Measurements from ENCODE around the gene NKX1-2. TPM values are rescaled to one million over a fixed set of nuclear protein-coding genes. Genes with fewer than 3 reads are reported as not detected.

The NKX1-2 gene
- total and polyA plus RNA-seq, 2 of the 8 experiments (the other 6 are each of a cell fraction or from before 2014, with no cell fraction given): 12.7 to 34.9 TPM

DNA sequence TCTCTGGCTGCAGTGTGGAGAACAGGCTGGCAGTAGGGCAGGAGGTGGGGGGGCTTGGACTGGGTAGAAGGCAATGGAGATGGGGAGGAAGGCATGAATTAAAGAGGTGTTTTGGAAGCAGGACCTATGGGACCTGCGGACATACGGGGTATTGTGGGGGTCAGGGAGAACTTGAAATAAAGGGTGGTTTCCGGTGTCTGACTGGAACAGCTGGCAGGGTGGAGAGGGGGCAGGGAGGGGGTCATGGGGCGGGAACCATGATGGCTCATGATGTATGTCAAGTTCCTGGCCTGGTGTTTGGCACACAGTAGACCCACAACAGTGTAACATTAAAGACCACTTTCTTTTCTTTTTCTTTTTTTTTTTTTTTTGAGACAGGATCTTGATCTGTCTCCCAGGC, 17.3 kb upstream of the NKX1-2 start:
- Histone ChIP-seq H3K18ac (ENCODE audit: extremely low read depth, low read length) (no peak overlapping the region), H2BK15ac (ENCODE audit: low read length) (no peak overlapping the region), H3K36me3 (ENCODE audit: control insufficient read depth in 2 of 4, insufficient read depth in 4 of 4, low read length in 3 of 4) (0 out of 8 replicates have a peak, but pooled peaks cover 0 to 3% (median 0%) of the 10 kb centered on the region in 4 experiments), H3K4ac (replicated peaks; ENCODE audit: insufficient read length, low read depth, low read length) (peak overlapping the region; percentile 91), H4K8ac (ENCODE audit: extremely low read depth, insufficient read depth, low read length) (no peak overlapping the region), H4K20me1 (replicated peaks in 1 of 2; ENCODE audit: control insufficient read depth in 1 of 2, insufficient read depth in 2 of 2, low read length in 2 of 2) (peaks cover 0 to 4% of the 10 kb centered on the region in 2 experiments), H3K9ac (replicated peaks in 1 of 4; ENCODE audit: extremely low read depth in 1 of 4, low read depth in 3 of 4, low read length in 3 of 4) (no peak overlapping the region), H2BK20ac (ENCODE audit: low read length) (peak overlapping the region; percentile 84; the same call in 1 of the 2 replicates), H3K4me1 (replicated peaks in 1 of 4; ENCODE audit: control insufficient read depth in 3 of 4, insufficient read depth in 4 of 4, low read length in 3 of 4) (peaks cover 28 to 56% (median 37%) of the 10 kb centered on the region in 4 experiments), H3K56ac (replicated peaks; ENCODE audit: insufficient read length, low read depth, low read length) (no peak overlapping the region), H3K79me2 (ENCODE audit: control insufficient read depth in 1 of 2, insufficient read depth in 2 of 2, low read length in 2 of 2) (peaks cover 0 to 15% of the 10 kb centered on the region in 2 experiments; a peak in 2 of 4 replicates), H3K14ac (ENCODE audit: insufficient read length) (no peak overlapping the region), H2BK12ac (ENCODE audit: low read depth, low read length) (peak overlapping the region; percentile 56; the same call in 1 of the 2 replicates), H3K9me3 (ENCODE audit: insufficient read depth in 2 of 2, low read depth in 1 of 2, low read length in 1 of 2) (no peaks in the 10 kb centered on the region), H4K91ac (replicated peaks; ENCODE audit: insufficient read length, low read length) (peak overlapping the region; percentile 7), H3K4me2 (ENCODE audit: insufficient read depth in 1 of 2, low read depth in 2 of 2, low read length in 2 of 2) (no peak overlapping the region), H3K27ac (ENCODE audit: low read depth, low read length) (no peak overlapping the region), H3K23ac (ENCODE audit: insufficient read length) (no peak overlapping the region), H3K23me2 (ENCODE audit: low read depth, low read length) (peaks cover 3% of the 10 kb centered on the region; the same call in 1 of the 2 replicates), H3K27me3 (replicated peaks in 1 of 4; ENCODE audit: control insufficient read depth in 3 of 4, extremely low read depth in 1 of 4, insufficient read depth in 3 of 4, low read length in 3 of 4) (no peaks in the 10 kb centered on the region), H2AK5ac (ENCODE audit: low read depth, low read length) (no peak overlapping the region; the same call in 1 of the 2 replicates), H3K79me1 (ENCODE audit: low read depth, low read length) (peaks cover 3% of the 10 kb centered on the region), H2AFZ (ENCODE audit: low read length) (no peak overlapping the region), H2BK120ac (replicated peaks; ENCODE audit: low read depth, low read length) (no peak overlapping the region), H3K4me3 (ENCODE audit: extremely low read depth in 1 of 4, insufficient read depth in 2 of 4, low read depth in 3 of 4, low read length in 4 of 4) (no peak overlapping the region), H2BK5ac (ENCODE audit: low read depth, low read length) (peak overlapping the region; percentile 19; the same call in 1 of the 2 replicates), H4K5ac (ENCODE audit: insufficient read length, low read depth, low read length) (no peak overlapping the region)
- ChIA-PET CTCF (ENCODE audit: partially characterized antibody) (interaction anchor here (1.0 kb wide), 1 partner anchor 15 kb away, joined by 4 read pairs; no protein-coding TSS in a partner anchor), POLR2A (ENCODE audit: partially characterized antibody) (interaction anchor here (1.3 to 1.6 kb wide), 3 partner anchors 11 to 18 kb away, joined by 3 to 5 read pairs (median 4); partner anchors contain the start of gene NKX1-2)
- no peak for FAIRE-seq
- 82% methylated on average over 4 of the region's 4 CpGs; no CpG with 5 or more reads in 1 of the 2 experiments for WGBS, 2 experiments (ENCODE audit: extremely low coverage in 1 of 2, insufficient coverage in 1 of 2, insufficient read length in 1 of 2, insufficient replicate concordance in 2 of 2, low coverage in 1 of 2, low lambda C conversion rate in 2 of 2, missing lambda C conversion rate in 1 of 2)
- DNase-seq (ENCODE audit: low read depth in 1 of 2, low spot score in 2 of 2): no peak
- TF ChIP-seq RNF2 (IDR thresholded peaks at IDR 0.05; ENCODE audit: borderline replicate concordance, low read depth, low read length, missing control alignments, poor library complexity, severe bottlenecking): no peak
- TF ChIP-seq CREB1 (IDR thresholded peaks at IDR 0.05): no peak
- TF ChIP-seq ZNF274 (IDR thresholded peaks at IDR 0.05; ENCODE audit: borderline replicate concordance, extremely low read depth, low read length): no peak
- TF ChIP-seq, protein P1, sequence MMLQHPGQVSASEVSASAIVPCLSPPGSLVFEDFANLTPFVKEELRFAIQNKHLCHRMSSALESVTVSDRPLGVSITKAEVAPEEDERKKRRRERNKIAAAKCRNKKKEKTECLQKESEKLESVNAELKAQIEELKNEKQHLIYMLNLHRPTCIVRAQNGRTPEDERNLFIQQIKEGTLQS (IDR thresholded peaks at IDR 0.05; ENCODE audit: insufficient read depth, low read depth, low read length): no peak
- TF ChIP-seq SAP30 (IDR thresholded peaks at IDR 0.05; ENCODE audit: insufficient read depth, insufficient replicate concordance, low read length): no peak

Data from H1 (cell line).